AG04449 (cell line): Measurements from ENCODE around the gene CDK5RAP3.

Source experiments
- CTCF ChIA-PET: fragments of 350-600 bp; formaldehyde crosslinking; extraction: SDS; loops from one replicate; lab custom pipeline; 2021; ENCODE audit warnings: antibody characterized with exemption; lab: Yijun Ruan, JAX
- POLR2A ChIA-PET: fragments of 400-600, 350-600 bp; formaldehyde crosslinking; extraction: SDS; loops from one replicate; lab custom pipeline; 2020; ENCODE audit warnings: antibody characterized with exemption, inconsistent platforms; lab: Yijun Ruan, JAX
- DNase-seq: peaks from one replicate; pipeline ENCODE4 v3.0.0-alpha.2; 2010; ENCODE audit warnings: low read depth, low spot score
- H3K4me3 ChIP-seq: 2 replicates; pipeline ENCODE4 v1.5.1; 2011; ENCODE audit warnings: low read depth, mild to moderate bottlenecking, control low read depth, low read length
- TF ChIP-seq, protein P1 (sequence below): IDR thresholded peaks from one replicate; pipeline ENCODE4 v1.5.1; 2011; ENCODE audit warnings: mild to moderate bottlenecking, moderate library complexity, low read length, control low read depth, inconsistent platforms; ENCODE audit not compliant: insufficient read depth; ENCODE audit errors: missing control alignments

CDK5RAP3 gene

DNA sequence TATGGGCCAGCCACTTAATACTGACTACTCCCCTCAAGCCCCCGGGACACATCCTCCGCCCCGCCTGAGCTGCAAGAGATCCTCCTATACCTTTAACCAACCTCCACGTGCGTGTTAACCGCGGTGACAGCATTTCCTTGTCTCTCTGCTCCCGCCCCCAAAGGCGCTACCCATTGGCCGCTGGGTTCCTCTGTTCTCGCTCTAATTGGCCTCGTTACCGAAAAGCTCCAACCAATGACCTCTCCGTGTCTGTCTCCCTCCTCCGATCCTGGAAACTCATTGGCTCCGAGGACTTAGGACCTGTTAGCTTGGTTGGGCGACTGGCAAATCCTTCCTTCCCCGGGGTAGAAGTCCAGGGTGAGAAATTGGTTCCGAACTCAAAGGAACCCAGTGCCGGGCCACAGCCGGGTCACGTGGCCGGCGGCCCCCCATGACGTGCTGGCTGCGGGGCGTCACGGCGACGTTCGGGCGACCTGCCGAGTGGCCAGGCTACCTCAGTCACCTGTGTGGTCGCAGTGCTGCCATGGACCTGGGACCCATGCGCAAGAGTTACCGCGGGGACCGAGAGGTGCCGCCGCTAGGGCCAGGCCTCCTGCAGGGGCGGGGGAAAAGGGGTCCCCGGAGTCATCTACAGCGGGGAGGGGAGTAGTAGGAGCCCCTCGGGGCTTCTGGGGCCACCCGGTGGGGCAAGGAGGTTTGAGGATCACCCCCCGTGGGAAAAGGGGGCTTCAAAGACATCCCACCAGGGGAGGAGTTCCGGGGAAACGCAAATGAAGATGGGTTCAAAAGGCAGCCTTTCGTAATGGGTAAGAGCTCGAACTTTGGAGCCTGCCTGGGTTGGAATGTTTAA is 29.4 kb upstream of the CDK5RAP3 start, which contains the start of gene PNPO:
PNPO (plus strand) TSS at position 326 of the 850 bp plus-strand sequence; CDS start at position 431, 105 bp downstream.
- ChIA-PET CTCF (interaction anchor here (0.9 to 18.9 kb wide), 12 partner anchors 7 to 100 kb away, joined by 3 to 775 read pairs (median 6); partner anchors contain the start of genes CDK5RAP3, PRR15L, SCRN2 and SP2), POLR2A (interaction anchor here (0.6 to 1.8 kb wide), 3 partner anchors 9 to 951 kb away, joined by 3 to 6 read pairs (median 5); partner anchors contain the start of gene SP2)
- H3K4me3 ChIP-seq: peak within 1 kb of the TSS; percentile 78
- TF ChIP-seq, protein P1, sequence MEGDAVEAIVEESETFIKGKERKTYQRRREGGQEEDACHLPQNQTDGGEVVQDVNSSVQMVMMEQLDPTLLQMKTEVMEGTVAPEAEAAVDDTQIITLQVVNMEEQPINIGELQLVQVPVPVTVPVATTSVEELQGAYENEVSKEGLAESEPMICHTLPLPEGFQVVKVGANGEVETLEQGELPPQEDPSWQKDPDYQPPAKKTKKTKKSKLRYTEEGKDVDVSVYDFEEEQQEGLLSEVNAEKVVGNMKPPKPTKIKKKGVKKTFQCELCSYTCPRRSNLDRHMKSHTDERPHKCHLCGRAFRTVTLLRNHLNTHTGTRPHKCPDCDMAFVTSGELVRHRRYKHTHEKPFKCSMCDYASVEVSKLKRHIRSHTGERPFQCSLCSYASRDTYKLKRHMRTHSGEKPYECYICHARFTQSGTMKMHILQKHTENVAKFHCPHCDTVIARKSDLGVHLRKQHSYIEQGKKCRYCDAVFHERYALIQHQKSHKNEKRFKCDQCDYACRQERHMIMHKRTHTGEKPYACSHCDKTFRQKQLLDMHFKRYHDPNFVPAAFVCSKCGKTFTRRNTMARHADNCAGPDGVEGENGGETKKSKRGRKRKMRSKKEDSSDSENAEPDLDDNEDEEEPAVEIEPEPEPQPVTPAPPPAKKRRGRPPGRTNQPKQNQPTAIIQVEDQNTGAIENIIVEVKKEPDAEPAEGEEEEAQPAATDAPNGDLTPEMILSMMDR: peak; percentile 10
- peak; percentile 86 for DNase-seq

- TF ChIP-seq, protein P1: no peak
- DNase-seq: no peak
- peak overlapping the region; percentile 78 for H3K4me3 ChIP-seq
- ChIA-PET POLR2A (interaction anchor here (1.8 kb wide), 1 partner anchor 46 kb away, joined by 5 read pairs; the partner anchor contains the start of gene SP2), CTCF (interaction anchor here (0.6 to 18.9 kb wide), 12 partner anchors 7 to 208 kb away, joined by 3 to 775 read pairs (median 6); partner anchors contain the start of genes CDK5RAP3, PRR15L and SP2)
Observed at GRCh38 chr17:47942096-47942510, 28.8 kb upstream of the CDK5RAP3 start.

GRCh38 chr17:47942568-47942967 is 28.3 kb upstream of the CDK5RAP3 start:
- POLR2A ChIA-PET: interaction anchor here (1.8 kb wide), 1 partner anchor 47 kb away, joined by 5 read pairs; the partner anchor contains the start of gene SP2
- CTCF ChIA-PET: interaction anchor here (0.6 to 18.9 kb wide), 8 partner anchors 6 to 207 kb away, joined by 3 to 775 read pairs (median 9); partner anchors contain the start of genes CDK5RAP3 and PRR15L
- peak overlapping the region; percentile 78 for H3K4me3 ChIP-seq
- no peak for DNase-seq
- TF ChIP-seq, protein P1: no peak

GRCh38 chr17:47945080-47945479 is 25.8 kb upstream of the CDK5RAP3 start:
- H3K4me3 ChIP-seq: no peak overlapping the region
- DNase-seq: no peak
- TF ChIP-seq, protein P1: no peak
- ChIA-PET CTCF (interaction anchor here (0.9 to 18.9 kb wide), 11 partner anchors 6 to 152 kb away, joined by 3 to 775 read pairs (median 38); partner anchors contain the start of genes CDK5RAP3, PNPO, PRR15L and SCRN2), POLR2A (no interaction called here)

GRCh38 chr17:47945529-47946508 is 25.1 kb upstream of the CDK5RAP3 start:
- POLR2A ChIA-PET: no interaction called here
- H3K4me3 ChIP-seq: no peak overlapping the region
- DNase-seq: no peak
- CTCF ChIA-PET: interaction anchor here (0.9 to 18.9 kb wide), 21 partner anchors 6 to 158 kb away, joined by 3 to 775 read pairs (median 5); partner anchors contain the start of genes CDK5RAP3, PNPO, PRR15L and SCRN2
- TF ChIP-seq, protein P1: no peak
